HEK293 (cell line): ENCODE results near the gene QSER1.

Source experiments
- CTCF ChIA-PET: fragments of 350-600 bp; formaldehyde crosslinking; extraction: SDS; loops from one replicate; lab custom pipeline; 2021; ENCODE audit warnings: antibody characterized with exemption; lab: Yijun Ruan, JAX
- POLR2A ChIA-PET: fragments of 300-600 bp; formaldehyde crosslinking; extraction: SDS; loops from one replicate; lab custom pipeline; 2020; ENCODE audit warnings: antibody characterized with exemption, inconsistent platforms; lab: Yijun Ruan, JAX
- H3K27ac ChIP-seq: fragments of 200-500 bp; sonication (Bioruptor generic); 2 replicates; pipeline ENCODE4 v1.5.1; 2014; ENCODE audit warnings: low read depth, low read length, control low read depth, inconsistent platforms; ENCODE audit errors: extremely low read depth
- H3K36me3 ChIP-seq, 2 experiments: fragments of 200-500 bp in 1 of 2; sonication (Bioruptor generic) in 1 of 2; 1 replicate in 1 of 2; 2 replicates in 1 of 2; pipeline ENCODE4 v1.5.1; 2014 to 2017; ENCODE audit warnings: inconsistent platforms in 2 of 2, low read length in 2 of 2; ENCODE audit not compliant: control insufficient read depth in 2 of 2, insufficient read depth in 1 of 2
- H3K4me1 ChIP-seq: fragments of 200-500 bp; sonication (Bioruptor generic); 2 replicates; pipeline ENCODE4 v1.5.1; 2014; ENCODE audit warnings: mild to moderate bottlenecking, low read length, inconsistent platforms; ENCODE audit not compliant: control insufficient read depth, insufficient read depth
- H3K4me3 ChIP-seq: 2 replicates; pipeline ENCODE4 v1.5.1; 2011; ENCODE audit warnings: low read depth, mild to moderate bottlenecking, control low read depth, low read length, moderate library complexity
- H3K9me3 ChIP-seq: fragments of 200-500 bp; sonication (Bioruptor generic); 2 replicates; pipeline ENCODE4 v1.5.1; 2014; ENCODE audit warnings: low read depth, low read length, inconsistent platforms; ENCODE audit not compliant: control insufficient read depth, insufficient read depth
- TRIM28 ChIP-seq: IDR thresholded peaks from 2 replicates; pipeline ENCODE4 v1.6.1; 2011; ENCODE audit warnings: low read length, control low read depth, borderline replicate concordance
- ZBTB44 ChIP-seq: fragments of 450-650 bp; IDR thresholded peaks from 2 replicates; pipeline ENCODE4 v1.5.1; 2018; ENCODE audit warnings: missing biosample characterization, mild to moderate bottlenecking, missing genetic modification characterization
- ZNF10 ChIP-seq: fragments of 450-650 bp; formaldehyde crosslinking; IDR thresholded peaks from 2 replicates; pipeline ENCODE4 v1.5.1; 2017; ENCODE audit warnings: missing biosample characterization, missing genetic modification characterization
- ZNF221 ChIP-seq: fragments of 450-650 bp; formaldehyde crosslinking; IDR thresholded peaks from 2 replicates; pipeline ENCODE4 v1.5.1; 2017; ENCODE audit warnings: missing biosample characterization, missing genetic modification characterization, borderline replicate concordance
- ZNF280D ChIP-seq: fragments of 450-650 bp; formaldehyde crosslinking; IDR thresholded peaks from 2 replicates; pipeline ENCODE4 v1.5.1; 2016; ENCODE audit warnings: missing biosample characterization, missing genetic modification characterization
- ZNF292 ChIP-seq: fragments of 450-650 bp; formaldehyde crosslinking; IDR thresholded peaks from 2 replicates; pipeline ENCODE4 v1.5.1; 2016; ENCODE audit warnings: low read depth, missing biosample characterization, missing genetic modification characterization, borderline replicate concordance
- ZNF426 ChIP-seq: fragments of 450-650 bp; formaldehyde crosslinking; IDR thresholded peaks from 2 replicates; pipeline ENCODE4 v1.5.1; 2017; ENCODE audit warnings: missing biosample characterization, missing genetic modification characterization, mild to moderate bottlenecking, inconsistent platforms, moderate library complexity
- ZNF488 ChIP-seq: fragments of 450-650 bp; formaldehyde crosslinking; IDR thresholded peaks from 2 replicates; pipeline ENCODE4 v1.5.1; 2016; ENCODE audit warnings: missing biosample characterization, missing genetic modification characterization
- ZNF548 ChIP-seq: fragments of 450-650 bp; formaldehyde crosslinking; IDR thresholded peaks from 2 replicates; pipeline ENCODE4 v1.5.1; 2016; ENCODE audit warnings: missing biosample characterization, missing genetic modification characterization
- ZNF629 ChIP-seq: fragments of 450-650 bp; formaldehyde crosslinking; IDR thresholded peaks from 2 replicates; pipeline ENCODE4 v1.5.1; 2017; ENCODE audit warnings: missing biosample characterization, missing genetic modification characterization
- ZNF654 ChIP-seq: fragments of 450-650 bp; formaldehyde crosslinking; IDR thresholded peaks from 2 replicates; pipeline ENCODE4 v1.5.1; 2016; ENCODE audit warnings: low read depth, missing biosample characterization, missing genetic modification characterization
- ZNF704 ChIP-seq: fragments of 450-650 bp; formaldehyde crosslinking; IDR thresholded peaks from 2 replicates; pipeline ENCODE4 v1.5.1; 2016; ENCODE audit warnings: missing biosample characterization, missing genetic modification characterization
- ZNF791 ChIP-seq: fragments of 450-650 bp; formaldehyde crosslinking; IDR thresholded peaks from 2 replicates; pipeline ENCODE4 v1.5.1; 2016; ENCODE audit warnings: missing biosample characterization, missing genetic modification characterization
- ZNF792 ChIP-seq: fragments of 450-650 bp; formaldehyde crosslinking; IDR thresholded peaks from 2 replicates; pipeline ENCODE4 v1.5.1; 2016; ENCODE audit warnings: missing biosample characterization, missing genetic modification characterization
- ZNF837 ChIP-seq: fragments of 450-650 bp; formaldehyde crosslinking; IDR thresholded peaks from 2 replicates; pipeline ENCODE4 v1.5.1; 2016; ENCODE audit warnings: missing biosample characterization, missing genetic modification characterization

QSER1 gene

GRCh38 chr11:32960553-32961164 lies 68.0 kb downstream of the QSER1 start:
- H3K9me3 ChIP-seq: no peaks in the 10 kb centered on the region
- H3K36me3 ChIP-seq: peaks cover 12 to 34% of the 10 kb centered on the region in 2 experiments
- no peak overlapping the region for H3K27ac ChIP-seq
- H3K4me3 ChIP-seq: no peak overlapping the region
- POLR2A ChIA-PET: no interaction called here
- CTCF ChIA-PET: interaction anchor here (0.7 to 3.4 kb wide), 10 partner anchors 11 to 152 kb away, joined by 3 to 41 read pairs (median 4); no protein-coding TSS in a partner anchor
- TF ChIP-seq ZNF654 (tag by site-specific recombination) (peak; percentile 65), ZBTB44 (tag by site-specific recombination) (no peak)
- H3K4me1 ChIP-seq: no peaks in the 10 kb centered on the region

- peaks cover 12 to 31% of the 10 kb centered on the region in 2 experiments for H3K36me3 ChIP-seq
- POLR2A ChIA-PET: no interaction called here
- no peak overlapping the region for H3K27ac ChIP-seq
- no peak overlapping the region for H3K4me3 ChIP-seq
- H3K9me3 ChIP-seq: no peaks in the 10 kb centered on the region
- no peaks in the 10 kb centered on the region for H3K4me1 ChIP-seq
- CTCF ChIA-PET: interaction anchor here (0.5 to 1.7 kb wide), 4 partner anchors 54 to 726 kb away, joined by 3 to 6 read pairs (median 4); partner anchors contain the start of gene DEPDC7
- TF ChIP-seq ZNF426: no peak
- no peak for TF ChIP-seq ZNF704 (tag by site-specific recombination)
- no peak for TF ChIP-seq ZNF792 (tag by site-specific recombination)
- no peak for TF ChIP-seq ZNF292 (tag by site-specific recombination)
- no peak for TF ChIP-seq ZNF488 (tag by site-specific recombination)
- TF ChIP-seq TRIM28: no peak
- no peak for TF ChIP-seq ZNF791 (tag by site-specific recombination)
- no peak for TF ChIP-seq ZNF548 (tag by site-specific recombination)
- TF ChIP-seq ZNF280D (tag by site-specific recombination): no peak
- TF ChIP-seq ZNF629 (tag by site-specific recombination): no peak
- no peak for TF ChIP-seq ZNF221 (tag by site-specific recombination)
- no peak for TF ChIP-seq ZNF10 (tag by site-specific recombination)
- TF ChIP-seq ZNF837: no peak
Measured at GRCh38 chr11:32962016-32962415, 69.4 kb downstream of the QSER1 start.
